K562 (cell line): ENCODE measurements around the gene SLFN5. TPM values are rescaled to one million over a fixed set of nuclear protein-coding genes. Genes with fewer than 3 reads are reported as not detected.

ENCODE experiments used
- ATAC-seq: fragments of 200-7000 bp; cut with Tn5 transposase; 3 replicates; pipeline ENCODE4 v1.9.1; 2020; ENCODE audit warnings: moderate library complexity
- BruUV-seq: library from RNA; stranded (reverse); fragments of 400-500 nt; replicated peaks from 2 replicates; lab custom pipeline; 2021; lab: Mats Ljungman, UMichigan
- CTCF ChIA-PET: fragments of 300-600 bp; formaldehyde crosslinking; extraction: SDS; loops from one replicate; lab custom pipeline; 2021; ENCODE audit warnings: low intra/inter-chr PET ratio; lab: Yijun Ruan, JAX
- POLR2A ChIA-PET: fragments of 300-600, 350-650 bp; sonication (Branson Sonifier 250); formaldehyde crosslinking; extraction: SDS; loops from one replicate; lab custom pipeline; 2021; ENCODE audit warnings: antibody characterized with exemption, inconsistent platforms; lab: Yijun Ruan, JAX
- DNase-seq, 4 experiments: peaks; one replicate each; pipeline versions ENCODE4 v3.0.0 to v3.0.0-alpha.2; 2011 to 2018; ENCODE audit warnings: low spot score in 3 of 4, mixed read lengths in 3 of 4; ENCODE audit errors: extremely low read depth in 1 of 4
- FAIRE-seq: peaks from 2 replicates; lab custom pipeline; 2011; peaks lifted over from hg19 to GRCh38; lab: Jason Lieb, UNC
- H2AFZ ChIP-seq: 2 replicates; pipeline ENCODE4 v1.6.0; 2011; ENCODE audit warnings: low read depth, low read length, control low read depth, inconsistent platforms
- H3K27ac ChIP-seq: fragments of 200-600 bp; 3 replicates; pipeline ENCODE4 v1.8.0; 2011; ENCODE audit warnings: low read depth, mild to moderate bottlenecking, control low read depth, inconsistent platforms, low read length, moderate library complexity, mixed read lengths; ENCODE audit errors: extremely low read depth
- H3K27me3 ChIP-seq, 2 experiments: fragments of 300-600 bp in 1 of 2; 2 replicates in 1 of 2; 3 replicates in 1 of 2; pipeline versions ENCODE4 v1.6.0 to v1.8.0; 2011; ENCODE audit warnings: inconsistent platforms in 2 of 2, low read length in 2 of 2, mild to moderate bottlenecking in 1 of 2, mixed read lengths in 1 of 2, moderate library complexity in 1 of 2; ENCODE audit not compliant: control insufficient read depth in 2 of 2, insufficient read depth in 2 of 2
- H3K36me3 ChIP-seq: fragments of 300-600 bp; 3 replicates; pipeline ENCODE4 v1.8.0; 2011; ENCODE audit warnings: mild to moderate bottlenecking, low read length, inconsistent platforms; ENCODE audit not compliant: control insufficient read depth, insufficient read depth
- H3K4me1 ChIP-seq, 2 experiments: fragments of 200-600 bp in 1 of 2; replicated peaks in 1 of 2; 2 replicates in 1 of 2; 3 replicates in 1 of 2; pipeline versions ENCODE4 v1.5.1 to v1.8.0; 2011; ENCODE audit warnings: inconsistent platforms in 2 of 2, low read length in 2 of 2, mild to moderate bottlenecking in 1 of 2, mixed read lengths in 1 of 2, moderate library complexity in 1 of 2; ENCODE audit not compliant: control insufficient read depth in 2 of 2, insufficient read depth in 2 of 2
- H3K4me2 ChIP-seq: 2 replicates; pipeline ENCODE4 v1.6.1; 2011; ENCODE audit warnings: low read length, control low read depth, inconsistent platforms, mixed read lengths; ENCODE audit not compliant: insufficient read depth
- H3K4me3 ChIP-seq: fragments of 200-600 bp; sonication (generic), shearing (Covaris generic); 2 replicates; pipeline ENCODE4 v1.5.1; 2016; ENCODE audit warnings: control low read depth, inconsistent platforms
- H3K79me2 ChIP-seq: fragments of 200-600 bp; 3 replicates; pipeline ENCODE4 v1.8.0; 2011; ENCODE audit warnings: low read length, inconsistent platforms; ENCODE audit not compliant: control insufficient read depth, insufficient read depth
- H3K9ac ChIP-seq, 2 experiments: 2 replicates each; pipeline versions ENCODE4 v1.6.0 to v1.6.1; 2011; ENCODE audit warnings: low read depth in 2 of 2, low read length in 2 of 2, control low read depth in 1 of 2, inconsistent platforms in 1 of 2, mild to moderate bottlenecking in 1 of 2, mixed read lengths in 1 of 2; ENCODE audit not compliant: insufficient read depth in 1 of 2
- H3K9me1 ChIP-seq: one replicate; pipeline ENCODE4 v1.6.0; 2011; ENCODE audit warnings: inconsistent platforms, mild to moderate bottlenecking, low read length, moderate library complexity; ENCODE audit not compliant: control insufficient read depth, insufficient read depth
- H3K9me3 ChIP-seq: replicated peaks from 2 replicates; pipeline ENCODE4 v1.5.1; 2011; ENCODE audit warnings: low read depth, low read length, inconsistent platforms; ENCODE audit not compliant: control insufficient read depth, insufficient read depth
- H4K20me1 ChIP-seq: replicated peaks from 2 replicates; pipeline ENCODE4 v1.6.1; 2011; ENCODE audit warnings: low read length, inconsistent platforms, mixed read lengths; ENCODE audit not compliant: control insufficient read depth, insufficient read depth
- CHD2 ChIP-seq: IDR thresholded peaks from 2 replicates; pipeline ENCODE4 v1.6.1; 2011; ENCODE audit warnings: low read depth, low read length
- EP300 ChIP-seq: IDR thresholded peaks from 2 replicates; pipeline ENCODE4 v1.6.1; 2012; ENCODE audit warnings: low read length, improper control_type of control experiment
- ETV1 ChIP-seq: fragments of 450-650 bp; conservative IDR thresholded peaks from 2 replicates; pipeline ENCODE4 v1.6.1; 2016; ENCODE audit warnings: missing genetic modification characterization, control low read depth, low read depth, missing compliant biosample characterization
- GABPA ChIP-seq: fragments of 200-800 bp; sonication (Bioruptor generic); conservative IDR thresholded peaks from 2 replicates; pipeline ENCODE4 v1.6.1; 2016; ENCODE audit warnings: low read depth, missing genetic modification characterization, missing compliant biosample characterization
- ZBTB5 ChIP-seq: fragments of 450-650 bp; IDR thresholded peaks from 2 replicates; pipeline ENCODE4 v1.6.1; 2017; ENCODE audit warnings: antibody characterized with exemption
- ZNF655 ChIP-seq: fragments of 250-450 bp; sonication (Bioruptor Pico); IDR thresholded peaks from 2 replicates; pipeline ENCODE4 v1.5.0; 2021
- WGBS: fragments of 100-300 bp; shearing (Covaris generic); methylation state at CpG from one replicate; pipeline ENCODE4 v1.1.6; 2016; ENCODE audit warnings: low coverage, mixed read lengths; ENCODE audit not compliant: insufficient coverage; ENCODE audit errors: missing lambda C conversion rate; 5-methylcytosine and 5-hydroxymethylcytosine counted together
- in situ Hi-C: fragments of 300-500 bp; cut with MboI; formaldehyde crosslinking; loops from 4 replicates; pipeline ENCODE4 v1.15.0; 2018; ENCODE audit warnings: inconsistent platforms, mixed read lengths
- intact Hi-C: fragments of 100-400 bp; cut with micrococcal nuclease; formaldehyde crosslinking; loops from 2 replicates; pipeline ENCODE4 v1.14.2; 2022
- polyA plus RNA-seq, 8 experiments: library from polyadenylated mRNA; depleted of rRNA in 4 of 8; stranded (reverse) in 5 of 8; unstranded in 3 of 8; fragments of >200 nt; fragmentation: Nextera tagmentation in 2 of 8; fragmentation: Illumina TruSeq in 1 of 8; extraction: Ambion mirVana in 2 of 8; extraction: Trizol in 1 of 8; gene quantifications; 2 replicates each; pipeline versions ENCODE4 v1.2.1 to v1.2.3, GENCODE V29; 2011 to 2014; ENCODE audit warnings: inconsistent platforms in 1 of 8, missing spikeins in 1 of 8
- total RNA-seq, 7 experiments: library from RNA; depleted of rRNA in 6 of 7; stranded (reverse); fragments of >200 nt in 6 of 7; fragmentation: Illumina TruSeq in 2 of 7; extraction: Trizol in 2 of 7; gene quantifications; 2 replicates each; pipeline versions ENCODE4 v1.2.1 to v1.2.3, GENCODE V29; 2011 to 2021; ENCODE audit warnings: low replicate concordance in 1 of 7

Gene SLFN5
- total and polyA plus RNA-seq, 9 of the 15 experiments (the other 6 are each of a cell fraction or from before 2014, with no cell fraction given), result under 0.01 to 0.18 (median 0.04) TPM; not detected in 1

- H3K4me1 ChIP-seq, result no peaks in the 10 kb centered on the region
- CTCF ChIA-PET, result no interaction called here
- no peaks in the 10 kb centered on the region for H3K9me1 ChIP-seq
- intact Hi-C loops (no loop called here), in situ Hi-C loops (no loop called here)
- DNase-seq (no peak), FAIRE-seq (no peak), ATAC-seq (no peak)
- H3K27me3 ChIP-seq, result peaks cover 5 to 14% of the 10 kb centered on the region in 2 experiments; a peak in 2 of 5 replicates
- H3K9me3 ChIP-seq, result no peaks in the 10 kb centered on the region
- H4K20me1 ChIP-seq, result no peaks in the 10 kb centered on the region
- no peak overlapping the region for H3K9ac ChIP-seq
- H3K36me3 ChIP-seq, result no peaks in the 10 kb centered on the region
- H2AFZ ChIP-seq, result no peak overlapping the region
- H3K4me3 ChIP-seq, result no peak overlapping the region
- POLR2A ChIA-PET, result no interaction called here
- 0% methylated on average over 3 of the region's 3 CpGs for WGBS
- no peak overlapping the region for H3K27ac ChIP-seq
- no TSS peak for BruUV-seq
- peak; percentile 74 for TF ChIP-seq ETV1 (tag)
- TF ChIP-seq ZNF655, result no peak
- 0 out of 2 replicates have a peak, but pooled peaks have one; percentile 28 for TF ChIP-seq GABPA (tag)
- TF ChIP-seq ZBTB5, result no peak
- TF ChIP-seq CHD2, result no peak
- peak; percentile 17; the same call in 1 of the 2 replicates for TF ChIP-seq EP300
- H3K4me2 ChIP-seq, result no peak overlapping the region
- no peaks in the 10 kb centered on the region for H3K79me2 ChIP-seq
Measured at GRCh38 chr17:35214192-35214591, 28.7 kb upstream of the SLFN5 start.
